Fibroblast of peridontal ligament (primary cell): Measurements from ENCODE around the gene GPBP1L1.

Source experiments
- DNase-seq: peaks from one replicate; pipeline ENCODE4 v3.0.0-alpha.2; 2010; ENCODE audit errors: extremely low read depth

GPBP1L1 gene

GRCh38 chr1:45589861-45590260, 96.5 kb downstream of the GPBP1L1 start:
- no peak for DNase-seq

DNA sequence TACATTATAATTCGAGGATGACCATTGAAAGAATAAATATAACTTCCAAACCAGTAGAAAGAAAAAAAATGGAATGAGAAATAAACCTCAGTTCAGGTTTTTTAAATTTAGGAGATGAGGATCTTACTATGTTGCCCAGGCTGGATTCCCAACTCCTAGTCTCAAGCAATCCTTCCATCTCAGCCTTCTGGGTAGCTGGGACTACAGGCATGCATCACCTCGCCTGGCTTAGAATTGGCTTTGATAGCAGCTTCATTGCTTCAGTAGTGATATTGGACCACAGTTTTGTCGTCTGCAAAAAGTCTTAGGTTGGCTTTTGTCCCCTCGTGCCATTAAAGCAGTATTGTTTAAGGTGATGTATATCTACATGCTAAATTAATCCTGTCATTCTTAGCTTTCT, 99.6 kb downstream of the GPBP1L1 start:
- DNase-seq: no peak

- no peak for DNase-seq
These were observed 100.7 kb downstream of the GPBP1L1 start for GRCh38 chr1:45585496-45586075.

DNA sequence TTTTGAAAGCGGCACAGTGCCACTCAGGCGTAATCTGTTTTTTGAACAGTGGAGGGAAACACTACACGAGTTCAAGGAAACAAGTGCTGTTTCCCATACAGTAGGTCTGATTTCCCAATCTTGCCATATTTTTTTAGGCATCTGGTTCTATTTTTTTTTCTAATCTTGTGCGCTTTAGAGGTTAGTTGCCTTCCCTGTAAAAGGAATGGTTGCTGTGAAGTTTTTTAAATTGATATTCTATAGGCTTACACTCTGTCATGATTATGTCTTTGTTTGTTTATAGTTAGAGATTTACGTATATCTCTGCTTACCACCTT, 101.3 kb downstream of the GPBP1L1 start:
- DNase-seq: no peak

GRCh38 chr1:45584351-45585109, 101.8 kb downstream of the GPBP1L1 start:
- DNase-seq: peak; percentile 71

DNA sequence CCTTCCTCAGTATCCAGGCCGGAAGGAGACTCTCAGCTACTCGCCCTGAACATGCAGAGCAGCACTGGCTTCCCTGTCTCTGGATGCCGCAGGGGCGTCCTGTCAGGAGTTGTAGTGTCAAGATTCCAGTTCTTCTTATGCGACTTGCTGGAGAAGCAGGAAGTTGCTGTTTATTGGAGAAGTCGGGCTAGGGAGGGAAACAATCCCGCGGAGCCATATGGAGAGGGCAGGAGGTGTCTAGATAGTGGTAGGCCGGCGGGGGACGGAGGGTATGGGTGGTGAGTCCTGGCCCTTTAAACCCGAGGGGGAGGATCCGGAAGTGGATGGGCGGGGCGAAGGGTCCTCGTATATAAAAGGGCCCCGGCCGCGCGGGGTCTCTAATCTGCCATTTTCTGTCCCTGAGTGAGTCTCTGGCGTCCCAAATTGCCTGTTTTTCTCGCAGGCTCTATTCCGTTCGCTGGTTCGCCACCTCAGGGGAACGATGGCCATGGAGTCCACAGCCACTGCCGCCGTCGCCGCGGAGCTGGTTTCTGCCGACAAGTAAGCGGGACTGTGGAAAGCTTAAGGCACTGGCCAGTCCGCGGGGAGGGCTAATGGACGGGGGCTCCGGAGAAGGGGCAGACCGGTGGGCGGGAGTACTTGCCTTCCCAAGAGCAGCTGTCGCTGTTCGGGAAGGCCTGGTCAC, 102.5 kb downstream of the GPBP1L1 start, which contains the start of gene NASP:
NASP (plus strand) TSS at position 376 of the 685 bp plus-strand sequence; CDS start at position 482, 106 bp downstream.
- peak; percentile 74 for DNase-seq

DNA sequence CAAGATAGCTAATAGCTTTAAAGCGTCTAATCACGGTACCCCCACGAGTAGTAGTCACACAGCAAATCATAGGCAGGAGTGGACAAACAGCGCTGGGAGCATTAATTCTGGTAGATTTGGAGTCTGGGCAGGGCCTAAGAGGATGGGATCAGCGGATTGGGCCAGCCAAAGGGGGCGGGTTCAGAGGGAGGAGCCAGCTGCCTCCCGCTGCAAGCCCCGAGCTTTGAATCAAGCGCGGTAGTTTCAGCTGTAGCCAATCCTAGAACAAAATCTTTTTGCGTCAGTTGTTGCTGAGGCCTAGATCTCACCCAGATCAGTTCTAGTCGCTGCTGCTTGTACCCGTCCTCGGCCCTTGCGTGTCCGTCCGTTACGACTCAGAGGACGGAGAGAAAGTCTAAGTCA, 103.1 kb downstream of the GPBP1L1 start:
- peak; percentile 97 for DNase-seq
